ENCODE measurements around the gene SHC1.

DNA sequence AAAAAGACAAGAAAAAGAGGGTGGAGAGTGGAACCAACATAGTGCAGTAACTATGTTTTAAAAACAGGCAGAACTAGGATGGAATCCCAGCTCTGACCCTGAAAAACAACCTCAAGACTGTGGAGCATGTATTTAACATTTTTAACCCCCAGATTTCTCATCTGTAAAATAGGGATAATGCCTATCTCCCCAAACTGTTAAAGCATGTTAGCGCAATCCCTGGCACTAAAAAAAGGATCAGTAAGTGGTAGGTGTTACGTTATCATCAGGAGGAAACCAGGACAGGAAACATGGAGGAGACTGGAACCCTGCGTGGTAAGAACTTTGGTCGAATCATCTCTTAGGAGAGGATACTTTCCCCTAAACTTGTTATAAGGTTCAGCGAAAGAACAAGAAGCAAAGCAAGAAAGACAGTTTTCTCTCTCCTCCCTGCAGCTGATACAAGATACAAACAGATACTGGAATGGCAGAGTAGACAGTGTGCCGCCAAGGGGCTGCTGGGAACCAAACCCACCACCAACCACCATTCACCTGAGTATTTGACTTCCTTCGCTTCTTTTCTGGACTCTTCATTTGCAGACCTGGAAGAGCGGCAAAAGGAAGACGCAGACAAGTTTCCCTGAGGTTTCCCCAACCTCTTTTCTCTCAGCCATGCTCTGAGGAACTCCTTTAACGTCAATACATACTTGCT is 10.0 kb downstream of the SHC1 start:
- TF ChIP-seq, protein P1, sequence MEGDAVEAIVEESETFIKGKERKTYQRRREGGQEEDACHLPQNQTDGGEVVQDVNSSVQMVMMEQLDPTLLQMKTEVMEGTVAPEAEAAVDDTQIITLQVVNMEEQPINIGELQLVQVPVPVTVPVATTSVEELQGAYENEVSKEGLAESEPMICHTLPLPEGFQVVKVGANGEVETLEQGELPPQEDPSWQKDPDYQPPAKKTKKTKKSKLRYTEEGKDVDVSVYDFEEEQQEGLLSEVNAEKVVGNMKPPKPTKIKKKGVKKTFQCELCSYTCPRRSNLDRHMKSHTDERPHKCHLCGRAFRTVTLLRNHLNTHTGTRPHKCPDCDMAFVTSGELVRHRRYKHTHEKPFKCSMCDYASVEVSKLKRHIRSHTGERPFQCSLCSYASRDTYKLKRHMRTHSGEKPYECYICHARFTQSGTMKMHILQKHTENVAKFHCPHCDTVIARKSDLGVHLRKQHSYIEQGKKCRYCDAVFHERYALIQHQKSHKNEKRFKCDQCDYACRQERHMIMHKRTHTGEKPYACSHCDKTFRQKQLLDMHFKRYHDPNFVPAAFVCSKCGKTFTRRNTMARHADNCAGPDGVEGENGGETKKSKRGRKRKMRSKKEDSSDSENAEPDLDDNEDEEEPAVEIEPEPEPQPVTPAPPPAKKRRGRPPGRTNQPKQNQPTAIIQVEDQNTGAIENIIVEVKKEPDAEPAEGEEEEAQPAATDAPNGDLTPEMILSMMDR (IDR thresholded peaks at IDR 0.05), result no peak
- TF ChIP-seq EZH2 (IDR thresholded peaks at IDR 0.05; ENCODE audit: borderline replicate concordance, insufficient read depth, low read depth, low read length, poor library complexity, severe bottlenecking), result no peak

Data from B cell (primary cell).